GM18907 (cell line): ENCODE data around the gene HELZ2.
"Not testable (repeated sequence)": the region's sequence is repeated elsewhere in the genome, so short reads cannot be mapped to it uniquely, and the experiment has no call there.

Experiments used
- ATAC-seq: cut with Tn5 transposase; IDR thresholded peaks from one replicate; pipeline ENCODE4 v1.9.1; 2021; ENCODE audit warnings: mild to moderate bottlenecking, moderate library complexity; ENCODE audit not compliant: unreplicated experiment

Gene HELZ2

GRCh38 chr20:63566395-63567135 is 7.5 kb downstream of the HELZ2 start:
- ATAC-seq: no peak

- no peak for ATAC-seq
Observed at GRCh38 chr20:63565699-63566335, 8.2 kb downstream of the HELZ2 start.

GRCh38 chr20:63565021-63565698 is 8.9 kb downstream of the HELZ2 start:
- no peak for ATAC-seq

GRCh38 chr20:63564036-63564810 is 9.8 kb downstream of the HELZ2 start:
- no peak for ATAC-seq

GRCh38 chr20:63563225-63563935 is 10.7 kb downstream of the HELZ2 start:
- ATAC-seq: no peak

GRCh38 chr20:63562461-63563224 is 11.4 kb downstream of the HELZ2 start:
- no peak for ATAC-seq

- no peak for ATAC-seq
Observed at GRCh38 chr20:63561624-63562396, 12.2 kb downstream of the HELZ2 start.

GRCh38 chr20:63560856-63561609 is 13.0 kb downstream of the HELZ2 start:
- no peak for ATAC-seq

- ATAC-seq: no peak
Observed at GRCh38 chr20:63560333-63560805, 13.7 kb downstream of the HELZ2 start.

GRCh38 chr20:63559485-63560332 is 14.3 kb downstream of the HELZ2 start:
- ATAC-seq: not testable (repeated sequence)

- ATAC-seq: no peak
Observed at GRCh38 chr20:63558804-63559484, 15.1 kb downstream of the HELZ2 start.

- no peak for ATAC-seq
Observed at GRCh38 chr20:63557481-63557891, 16.6 kb downstream of the HELZ2 start.

GRCh38 chr20:63556873-63557478 is 17.1 kb downstream of the HELZ2 start:
- no peak for ATAC-seq

GRCh38 chr20:63555661-63556381 is 18.2 kb downstream of the HELZ2 start:
- ATAC-seq: no peak

- no peak for ATAC-seq
Observed at GRCh38 chr20:63554361-63555278, 19.4 kb downstream of the HELZ2 start.
